HG03280 (cell line): ENCODE measurements around the gene NMUR2.

ENCODE experiments used
- ATAC-seq: cut with Tn5 transposase; IDR thresholded peaks from one replicate; pipeline ENCODE4 v1.9.1; 2021; ENCODE audit warnings: mild to moderate bottlenecking, moderate library complexity; ENCODE audit not compliant: unreplicated experiment

NMUR2 gene

GRCh38 chr5:152405145-152405544 lies at the start of gene NMUR2:
NMUR2 (minus strand) TSS chr5:152405279; CDS start chr5:152405113, 166 bp downstream.
- no peak for ATAC-seq

- ATAC-seq = no peak
Measured at GRCh38 chr5:152443935-152444334, 38.9 kb upstream of the NMUR2 start.

GRCh38 chr5:152439791-152440190 lies 34.7 kb upstream of the NMUR2 start:
- ATAC-seq = no peak

- no peak for ATAC-seq
Measured at GRCh38 chr5:152437866-152438265, 32.8 kb upstream of the NMUR2 start.

- no peak for ATAC-seq
Measured at GRCh38 chr5:152427721-152428120, 22.6 kb upstream of the NMUR2 start.

GRCh38 chr5:152425083-152425482 lies 20.0 kb upstream of the NMUR2 start:
- no peak for ATAC-seq

- ATAC-seq = no peak
Measured at GRCh38 chr5:152424501-152424900, 19.4 kb upstream of the NMUR2 start.

GRCh38 chr5:152422081-152422480 lies 17.0 kb upstream of the NMUR2 start:
- no peak for ATAC-seq

GRCh38 chr5:152412129-152412528 lies 7.0 kb upstream of the NMUR2 start:
- ATAC-seq = no peak

GRCh38 chr5:152406082-152406481 lies 1.0 kb upstream of the NMUR2 start:
- no peak for ATAC-seq

- no peak for ATAC-seq
Measured at GRCh38 chr5:152404494-152404893, 585 bp downstream of the NMUR2 start.

- ATAC-seq = no peak
Measured at GRCh38 chr5:152403046-152403445, 2.0 kb downstream of the NMUR2 start.

GRCh38 chr5:152400846-152401245 lies 4.2 kb downstream of the NMUR2 start:
- ATAC-seq = no peak

GRCh38 chr5:152397581-152397980 lies 7.5 kb downstream of the NMUR2 start:
- ATAC-seq = peak; percentile 84

- ATAC-seq = no peak
Measured at GRCh38 chr5:152393441-152393840, 11.6 kb downstream of the NMUR2 start.

- no peak for ATAC-seq
Measured at GRCh38 chr5:152389208-152389849, 15.8 kb downstream of the NMUR2 start.

GRCh38 chr5:152388610-152389009 lies 16.5 kb downstream of the NMUR2 start:
- ATAC-seq = no peak

- ATAC-seq = no peak
Measured at GRCh38 chr5:152380415-152381123, 24.5 kb downstream of the NMUR2 start.

- ATAC-seq = no peak
Measured at GRCh38 chr5:152379331-152379730, 25.7 kb downstream of the NMUR2 start.

GRCh38 chr5:152378730-152379129 lies 26.3 kb downstream of the NMUR2 start:
- no peak for ATAC-seq

- ATAC-seq = no peak
Measured at GRCh38 chr5:152376886-152377285, 28.2 kb downstream of the NMUR2 start.

- no peak for ATAC-seq
Measured at GRCh38 chr5:152374711-152375275, 30.3 kb downstream of the NMUR2 start.
